ENCODE data around the gene ABHD15. TPM values are rescaled to one million over a fixed set of nuclear protein-coding genes. Genes with fewer than 3 reads are reported as not detected.

Gene ABHD15
- total RNA-seq, 2 experiments from 2014 or later, result 4.1 to 4.9 TPM

GRCh38 chr17:29583324-29584248 is 16.7 kb upstream of the ABHD15 start:
- H3K4me3 ChIP-seq (ENCODE audit: low read length), result no peak overlapping the region
- no peak overlapping the region for H3K27ac ChIP-seq (ENCODE audit: low read depth in 1 of 2, low read length in 2 of 2)
- H3K4me1 ChIP-seq (ENCODE audit: insufficient read depth, low read length), result peaks cover 59% of the 10 kb centered on the region
- no peaks in the 10 kb centered on the region for H3K27me3 Mint-ChIP-seq
- H3K36me3 Mint-ChIP-seq (ENCODE audit: low read depth), result peaks cover 27% of the 10 kb centered on the region
- ChIA-PET CTCF (interaction anchor here (0.5 to 7.8 kb wide), 4 partner anchors 9 to 224 kb away, joined by 3 to 48 read pairs (median 19); partner anchors contain the start of gene ANKRD13B), POLR2A (interaction anchor here (1.5 kb wide), 1 partner anchor 348 kb away, joined by 3 read pairs; no protein-coding TSS in a partner anchor)
- H3K4me1 Mint-ChIP-seq (ENCODE audit: low read depth), result peaks cover 59% of the 10 kb centered on the region
- H3K36me3 ChIP-seq (ENCODE audit: insufficient read depth, low read length), result peaks cover 39% of the 10 kb centered on the region
- DNase-seq (peak in 1 of 14 experiments; percentile 12), ATAC-seq (ENCODE audit: poor library complexity) (no peak)
- H3K9me3 Mint-ChIP-seq, result no peaks in the 10 kb centered on the region
- TF ChIP-seq, protein P1, sequence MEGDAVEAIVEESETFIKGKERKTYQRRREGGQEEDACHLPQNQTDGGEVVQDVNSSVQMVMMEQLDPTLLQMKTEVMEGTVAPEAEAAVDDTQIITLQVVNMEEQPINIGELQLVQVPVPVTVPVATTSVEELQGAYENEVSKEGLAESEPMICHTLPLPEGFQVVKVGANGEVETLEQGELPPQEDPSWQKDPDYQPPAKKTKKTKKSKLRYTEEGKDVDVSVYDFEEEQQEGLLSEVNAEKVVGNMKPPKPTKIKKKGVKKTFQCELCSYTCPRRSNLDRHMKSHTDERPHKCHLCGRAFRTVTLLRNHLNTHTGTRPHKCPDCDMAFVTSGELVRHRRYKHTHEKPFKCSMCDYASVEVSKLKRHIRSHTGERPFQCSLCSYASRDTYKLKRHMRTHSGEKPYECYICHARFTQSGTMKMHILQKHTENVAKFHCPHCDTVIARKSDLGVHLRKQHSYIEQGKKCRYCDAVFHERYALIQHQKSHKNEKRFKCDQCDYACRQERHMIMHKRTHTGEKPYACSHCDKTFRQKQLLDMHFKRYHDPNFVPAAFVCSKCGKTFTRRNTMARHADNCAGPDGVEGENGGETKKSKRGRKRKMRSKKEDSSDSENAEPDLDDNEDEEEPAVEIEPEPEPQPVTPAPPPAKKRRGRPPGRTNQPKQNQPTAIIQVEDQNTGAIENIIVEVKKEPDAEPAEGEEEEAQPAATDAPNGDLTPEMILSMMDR (IDR thresholded peaks at IDR 0.05), result no peak
- no peaks in the 10 kb centered on the region for H3K27me3 ChIP-seq (ENCODE audit: control insufficient read depth in 1 of 2, insufficient read depth in 2 of 2, low read length in 2 of 2)
- H3K9me3 ChIP-seq (ENCODE audit: control insufficient read depth in 1 of 2, insufficient read depth in 1 of 2, low read length in 2 of 2), result no peaks in the 10 kb centered on the region
- H3K4me3 Mint-ChIP-seq, result peak overlapping the region; percentile 30
- H3K27ac Mint-ChIP-seq, result peak overlapping the region; percentile 45
- intact Hi-C loops (cut with DNase I, micrococcal nuclease), result loop anchor here in 1 of 2 experiments (5.0 to 10.0 kb wide), 4 partner anchors 349 to 839 kb away; partner anchors contain the start of genes PHF12, SSH2 and TRAF4

DNA sequence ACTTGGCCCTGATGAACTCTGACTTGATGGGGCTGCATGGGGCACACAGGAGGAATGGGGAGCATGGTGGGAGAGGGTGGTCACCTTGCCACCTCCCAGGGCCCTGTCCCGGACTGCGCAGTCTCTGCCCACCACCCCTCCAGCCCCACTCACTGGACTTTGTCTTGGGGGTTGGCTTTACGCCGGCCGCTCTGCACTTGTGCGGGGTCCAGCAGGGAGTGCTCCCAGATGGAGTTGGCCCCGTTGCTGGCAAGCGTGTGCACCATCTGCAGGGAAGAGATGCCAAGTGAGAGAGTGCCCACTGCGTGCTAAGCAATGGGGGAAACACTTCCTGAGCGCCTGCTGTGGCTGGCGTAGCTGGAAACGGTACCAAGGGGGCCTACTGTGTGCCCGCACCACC is 15.9 kb upstream of the ABHD15 start:
- Mint-ChIP-seq H3K27ac (no peak overlapping the region), H3K27me3 (no peaks in the 10 kb centered on the region), H3K36me3 (ENCODE audit: low read depth) (peaks cover 31% of the 10 kb centered on the region), H3K4me3 (no peak overlapping the region), H3K4me1 (ENCODE audit: low read depth) (peaks cover 53% of the 10 kb centered on the region), H3K9me3 (no peaks in the 10 kb centered on the region)
- no peaks in the 10 kb centered on the region for H3K9me3 ChIP-seq (ENCODE audit: control insufficient read depth in 1 of 2, insufficient read depth in 1 of 2, low read length in 2 of 2)
- DNase-seq (peak in 1 of 14 experiments; percentile 9), ATAC-seq (ENCODE audit: poor library complexity) (no peak)
- H3K27ac ChIP-seq (ENCODE audit: low read depth in 1 of 2, low read length in 2 of 2), result no peak overlapping the region
- no peak overlapping the region for H3K4me3 ChIP-seq (ENCODE audit: low read length)
- H3K4me1 ChIP-seq (ENCODE audit: insufficient read depth, low read length), result peaks cover 51% of the 10 kb centered on the region
- H3K27me3 ChIP-seq (ENCODE audit: control insufficient read depth in 1 of 2, insufficient read depth in 2 of 2, low read length in 2 of 2), result no peaks in the 10 kb centered on the region
- TF ChIP-seq, protein P1 (IDR thresholded peaks at IDR 0.05), result no peak
- POLR2A ChIA-PET, result interaction anchor here (1.5 kb wide), 1 partner anchor 349 kb away, joined by 3 read pairs; no protein-coding TSS in a partner anchor
- H3K36me3 ChIP-seq (ENCODE audit: insufficient read depth, low read length), result peaks cover 47% of the 10 kb centered on the region
- intact Hi-C loops (cut with DNase I, micrococcal nuclease), result loop anchor here in 1 of 2 experiments (5.0 to 10.0 kb wide), 4 partner anchors 350 to 838 kb away; partner anchors contain the start of genes PHF12, SSH2 and TRAF4
- CTCF ChIA-PET, result interaction anchor here (3.4 to 7.8 kb wide), 3 partner anchors 10 to 35 kb away, joined by 18 to 48 read pairs (median 34); partner anchors contain the start of gene ANKRD13B

GRCh38 chr17:29582254-29582765 is 15.5 kb upstream of the ABHD15 start:
- H3K27ac ChIP-seq (ENCODE audit: low read depth in 1 of 2, low read length in 2 of 2), result no peak overlapping the region
- peaks cover 33% of the 10 kb centered on the region for H3K36me3 Mint-ChIP-seq (ENCODE audit: low read depth)
- H3K27me3 Mint-ChIP-seq, result no peaks in the 10 kb centered on the region
- H3K27ac Mint-ChIP-seq, result peak overlapping the region; percentile 27
- H3K4me1 ChIP-seq (ENCODE audit: insufficient read depth, low read length), result peaks cover 47% of the 10 kb centered on the region
- DNase-seq (no peak), ATAC-seq (ENCODE audit: poor library complexity) (no peak)
- no peaks in the 10 kb centered on the region for H3K9me3 ChIP-seq (ENCODE audit: control insufficient read depth in 1 of 2, insufficient read depth in 1 of 2, low read length in 2 of 2)
- H3K4me1 Mint-ChIP-seq (ENCODE audit: low read depth), result peaks cover 48% of the 10 kb centered on the region
- no peaks in the 10 kb centered on the region for H3K9me3 Mint-ChIP-seq
- CTCF ChIA-PET, result interaction anchor here (3.4 to 7.8 kb wide), 3 partner anchors 10 to 35 kb away, joined by 18 to 48 read pairs (median 34); partner anchors contain the start of gene ANKRD13B
- H3K27me3 ChIP-seq (ENCODE audit: control insufficient read depth in 1 of 2, insufficient read depth in 2 of 2, low read length in 2 of 2), result no peaks in the 10 kb centered on the region
- TF ChIP-seq, protein P1 (IDR thresholded peaks at IDR 0.05), result no peak
- no peak overlapping the region for H3K4me3 Mint-ChIP-seq
- H3K36me3 ChIP-seq (ENCODE audit: insufficient read depth, low read length), result peaks cover 52% of the 10 kb centered on the region
- POLR2A ChIA-PET, result interaction anchor here (1.0 to 3.0 kb wide), 4 partner anchors 9 to 35 kb away, joined by 3 to 14 read pairs (median 10); partner anchors contain the start of gene TP53I13
- H3K4me3 ChIP-seq (ENCODE audit: low read length), result no peak overlapping the region
- intact Hi-C loops (cut with DNase I, micrococcal nuclease), result loop anchor here in 1 of 2 experiments (5.0 to 10.0 kb wide), 4 partner anchors 350 to 838 kb away; partner anchors contain the start of genes PHF12, SSH2 and TRAF4

Measured in CD4-positive, alpha-beta T cell (primary cell).